H1 (cell line): ENCODE measurements around the gene MYO5A. TPM values are rescaled to one million over a fixed set of nuclear protein-coding genes. Genes with fewer than 3 reads are reported as not detected.

Experiments used
- CTCF ChIA-PET: fragments of 300-600 bp; sonication (Branson Sonifier 250); formaldehyde crosslinking; loops from one replicate; lab custom pipeline; 2021; ENCODE audit not compliant: partially characterized antibody; lab: Charles Lee
- POLR2A ChIA-PET: fragments of 300-600 bp; sonication (Branson Sonifier 250); formaldehyde crosslinking; loops from one replicate; lab custom pipeline; 2021; ENCODE audit warnings: inconsistent platforms; ENCODE audit not compliant: partially characterized antibody; lab: Charles Lee
- DNase-seq, 2 experiments: peaks; one replicate each; pipeline versions ENCODE4 v3.0.0 to v3.0.0-alpha.2; 2010 to 2022; ENCODE audit warnings: low spot score in 2 of 2, low read depth in 1 of 2, mixed read lengths in 1 of 2
- FAIRE-seq: peaks from 2 replicates; lab custom pipeline; 2011; peaks lifted over from hg19 to GRCh38; lab: Jason Lieb, UNC
- H2AFZ ChIP-seq: 2 replicates; pipeline ENCODE4 v1.8.1; 2012; ENCODE audit warnings: low read length, inconsistent platforms
- H2AK5ac ChIP-seq: 2 replicates; pipeline ENCODE4 v1.6.1; 2013; ENCODE audit warnings: low read depth, low read length
- H2BK120ac ChIP-seq: replicated peaks from 2 replicates; pipeline ENCODE3; 2013; ENCODE audit warnings: low read depth, low read length, inconsistent platforms
- H2BK12ac ChIP-seq: 2 replicates; pipeline ENCODE4 v1.6.1; 2013; ENCODE audit warnings: low read depth, low read length
- H2BK15ac ChIP-seq: 2 replicates; pipeline ENCODE4 v1.6.1; 2013; ENCODE audit warnings: low read length
- H2BK20ac ChIP-seq: 2 replicates; pipeline ENCODE4 v1.6.1; 2013; ENCODE audit warnings: low read length
- H2BK5ac ChIP-seq: 2 replicates; pipeline ENCODE4 v1.6.1; 2013; ENCODE audit warnings: low read depth, low read length
- H3K14ac ChIP-seq: 2 replicates; pipeline ENCODE4 v1.6.1; 2013; ENCODE audit warnings: inconsistent platforms; ENCODE audit not compliant: insufficient read length
- H3K18ac ChIP-seq: 2 replicates; pipeline ENCODE4 v1.6.1; 2013; ENCODE audit warnings: low read length; ENCODE audit errors: extremely low read depth
- H3K23ac ChIP-seq: 2 replicates; pipeline ENCODE4 v1.6.1; 2013; ENCODE audit warnings: inconsistent platforms; ENCODE audit not compliant: insufficient read length
- H3K23me2 ChIP-seq: 2 replicates; pipeline ENCODE4 v1.6.1; 2013; ENCODE audit warnings: low read depth, low read length
- H3K27ac ChIP-seq: 2 replicates; pipeline ENCODE4 v1.6.1; 2011; ENCODE audit warnings: low read depth, low read length, inconsistent platforms
- H3K27me3 ChIP-seq, 4 experiments: replicated peaks in 1 of 4; 1 replicate in 1 of 4; 2 replicates in 3 of 4; pipeline versions ENCODE4 v1.6.1 to v1.8.1; 2011 to 2013; ENCODE audit warnings: low read length in 3 of 4, mild to moderate bottlenecking in 3 of 4, inconsistent platforms in 2 of 4, mixed read lengths in 2 of 4, moderate library complexity in 1 of 4; ENCODE audit not compliant: control insufficient read depth in 3 of 4, insufficient read depth in 3 of 4; ENCODE audit errors: extremely low read depth in 1 of 4
- H3K36me3 ChIP-seq, 4 experiments: 2 replicates each; pipeline versions ENCODE4 v1.6.1 to v1.8.1; 2011 to 2013; ENCODE audit warnings: mild to moderate bottlenecking in 4 of 4, low read length in 3 of 4, moderate library complexity in 2 of 4, control low read depth in 1 of 4, inconsistent platforms in 1 of 4; ENCODE audit not compliant: insufficient read depth in 4 of 4, control insufficient read depth in 2 of 4
- H3K4ac ChIP-seq: replicated peaks from 2 replicates; pipeline ENCODE3; 2013; ENCODE audit warnings: low read length, low read depth, mixed read lengths, inconsistent platforms; ENCODE audit not compliant: insufficient read length
- H3K4me1 ChIP-seq, 4 experiments: replicated peaks in 1 of 4; 1 replicate in 1 of 4; 2 replicates in 3 of 4; pipeline versions ENCODE4 v1.6.1 to v1.8.1; 2011 to 2013; ENCODE audit warnings: low read length in 3 of 4, inconsistent platforms in 2 of 4, mixed read lengths in 1 of 4; ENCODE audit not compliant: insufficient read depth in 4 of 4, control insufficient read depth in 3 of 4
- H3K4me2 ChIP-seq, 2 experiments: 2 replicates each; pipeline versions ENCODE4 v1.6.1 to v1.8.1; 2011 to 2013; ENCODE audit warnings: low read depth in 2 of 2, low read length in 2 of 2, control low read depth in 1 of 2, inconsistent platforms in 1 of 2, mild to moderate bottlenecking in 1 of 2; ENCODE audit not compliant: insufficient read depth in 1 of 2
- H3K4me3 ChIP-seq, 4 experiments: fragments of 200-600, 300-600 bp in 1 of 4; sonication (generic), shearing (Covaris generic), sonication (Bioruptor Twin) in 1 of 4; 2 replicates each; pipeline versions ENCODE4 v1.5.1 to v1.8.1; 2011 to 2016; ENCODE audit warnings: low read length in 4 of 4, low read depth in 3 of 4, control low read depth in 2 of 4, inconsistent platforms in 2 of 4, mild to moderate bottlenecking in 2 of 4, mixed read lengths in 1 of 4, moderate library complexity in 1 of 4; ENCODE audit not compliant: insufficient read depth in 2 of 4; ENCODE audit errors: extremely low read depth in 1 of 4
- H3K56ac ChIP-seq: replicated peaks from 2 replicates; pipeline ENCODE3; 2013; ENCODE audit warnings: low read depth, mild to moderate bottlenecking, mixed read lengths, low read length, inconsistent platforms; ENCODE audit not compliant: insufficient read length
- H3K79me1 ChIP-seq: 2 replicates; pipeline ENCODE4 v1.6.1; 2013; ENCODE audit warnings: low read depth, low read length, control low read depth
- H3K79me2 ChIP-seq, 2 experiments: 2 replicates each; pipeline versions ENCODE4 v1.6.1 to v1.8.1; 2012 to 2013; ENCODE audit warnings: low read length in 2 of 2, mild to moderate bottlenecking in 2 of 2, inconsistent platforms in 1 of 2; ENCODE audit not compliant: insufficient read depth in 2 of 2, control insufficient read depth in 1 of 2
- H3K9ac ChIP-seq, 4 experiments: replicated peaks in 1 of 4; 1 replicate in 1 of 4; 2 replicates in 3 of 4; pipeline versions ENCODE4 v1.6.1 to v1.8.1; 2011 to 2013; ENCODE audit warnings: low read depth in 3 of 4, low read length in 3 of 4, control low read depth in 2 of 4, mild to moderate bottlenecking in 2 of 4, moderate library complexity in 2 of 4, inconsistent platforms in 1 of 4; ENCODE audit errors: extremely low read depth in 1 of 4
- H3K9me3 ChIP-seq, 2 experiments: 2 replicates each; pipeline versions ENCODE4 v1.6.1 to v1.8.1; 2012 to 2013; ENCODE audit warnings: mild to moderate bottlenecking in 2 of 2, moderate library complexity in 2 of 2, control low read depth in 1 of 2, inconsistent platforms in 1 of 2, low read depth in 1 of 2, low read length in 1 of 2, mixed read lengths in 1 of 2; ENCODE audit not compliant: insufficient read depth in 2 of 2
- H4K20me1 ChIP-seq, 2 experiments: replicated peaks in 1 of 2; 2 replicates each; pipeline versions ENCODE3 to v1.8.1; 2011 to 2013; ENCODE audit warnings: inconsistent platforms in 2 of 2, low read length in 2 of 2, mild to moderate bottlenecking in 1 of 2; ENCODE audit not compliant: insufficient read depth in 2 of 2, control insufficient read depth in 1 of 2
- H4K5ac ChIP-seq: 2 replicates; pipeline ENCODE4 v1.6.1; 2013; ENCODE audit warnings: low read length, low read depth, mixed read lengths, inconsistent platforms; ENCODE audit not compliant: insufficient read length
- H4K8ac ChIP-seq: 2 replicates; pipeline ENCODE4 v1.8.0; 2013; ENCODE audit warnings: mild to moderate bottlenecking, moderate library complexity, low read length, inconsistent platforms; ENCODE audit not compliant: insufficient read depth; ENCODE audit errors: extremely low read depth
- H4K91ac ChIP-seq: replicated peaks from 2 replicates; pipeline ENCODE3; 2013; ENCODE audit warnings: low read length, mixed read lengths, inconsistent platforms; ENCODE audit not compliant: insufficient read length
- ASH2L ChIP-seq: fragments of 200-600, 300-600 bp; sonication (generic); IDR thresholded peaks from one replicate; pipeline ENCODE4 v1.7.1; 2017; ENCODE audit warnings: low read length
- CHD2 ChIP-seq: IDR thresholded peaks from 2 replicates; pipeline ENCODE4 v1.6.1; 2012; ENCODE audit warnings: low read length, improper control_type of control experiment
- CREB1 ChIP-seq: IDR thresholded peaks from 2 replicates; pipeline ENCODE4 v1.6.1; 2012; ENCODE audit warnings: inconsistent platforms
- E2F6 ChIP-seq: IDR thresholded peaks from 2 replicates; pipeline ENCODE4 v1.6.1; 2012; ENCODE audit warnings: inconsistent platforms
- HDAC6 ChIP-seq: IDR thresholded peaks from one replicate; pipeline ENCODE4 v1.7.1; 2012; ENCODE audit warnings: low read depth, mild to moderate bottlenecking, inconsistent platforms, low read length, moderate library complexity
- NANOG ChIP-seq: IDR thresholded peaks from 2 replicates; pipeline ENCODE4 v1.6.1; 2011; ENCODE audit warnings: low read length, low read depth, mild to moderate bottlenecking, inconsistent platforms; ENCODE audit not compliant: insufficient read depth, poor library complexity, severe bottlenecking
- POLR2AphosphoS5 ChIP-seq: IDR thresholded peaks from 2 replicates; pipeline ENCODE4 v1.6.1; 2011; ENCODE audit warnings: low read depth, low read length
- RXRA ChIP-seq: IDR thresholded peaks from 2 replicates; pipeline ENCODE4 v1.6.1; 2011; ENCODE audit warnings: low read depth, mild to moderate bottlenecking, low read length, moderate library complexity; ENCODE audit not compliant: insufficient read depth
- SRF ChIP-seq: IDR thresholded peaks from 2 replicates; pipeline ENCODE4 v1.6.1; 2011; ENCODE audit warnings: mild to moderate bottlenecking, low read depth, low read length, moderate library complexity
- SUZ12 ChIP-seq: fragments of 200-600 bp; sonication (generic); IDR thresholded peaks from 2 replicates; pipeline ENCODE4 v1.6.1; 2012; ENCODE audit warnings: mild to moderate bottlenecking, inconsistent platforms, low read length, moderate library complexity, mixed read lengths
- TEAD4 ChIP-seq: IDR thresholded peaks from 2 replicates; pipeline ENCODE4 v1.6.1; 2012; ENCODE audit warnings: low read depth, low read length, inconsistent platforms, mixed read lengths
- WGBS, 2 experiments: shearing (Covaris generic) in 1 of 2; methylation state at CpG; one replicate each; pipeline versions ENCODE4 v1.1.6 to v1.1.7; 2013 to 2015; ENCODE audit warnings: low lambda C conversion rate in 2 of 2, mixed read lengths in 2 of 2, inconsistent platforms in 1 of 2, low coverage in 1 of 2, missing lambda C conversion rate in 1 of 2; ENCODE audit not compliant: insufficient replicate concordance in 2 of 2, insufficient coverage in 1 of 2, insufficient read length in 1 of 2; ENCODE audit errors: extremely low coverage in 1 of 2, missing lambda C conversion rate in 1 of 2; 5-methylcytosine and 5-hydroxymethylcytosine counted together
- polyA plus RNA-seq, 7 experiments: library from polyadenylated mRNA; depleted of rRNA in 3 of 7; stranded (reverse) in 5 of 7; unstranded in 2 of 7; fragments of >200 nt in 5 of 7; fragments of 200-250 nt in 2 of 7; gene quantifications; 1 replicate in 5 of 7; 2 replicates in 1 of 7; 4 replicates in 1 of 7; pipeline versions ENCODE4 v1.2.1 to v1.2.3, GENCODE V29; 2011 to 2013; ENCODE audit warnings: missing spikeins in 2 of 7, mixed read lengths in 2 of 7
- total RNA-seq: library from RNA; stranded (reverse); fragmentation: NEBNext Ultra II Directional; extraction: Animal tissue kit (Norgen Biotek cat#: 25700); gene quantifications from 2 replicates; pipeline ENCODE4 v1.2.1, GENCODE V29; 2021

The MYO5A gene
- total and polyA plus RNA-seq, 2 of the 8 experiments (the other 6 are each of a cell fraction or from before 2014, with no cell fraction given) = 11.4 to 24.7 TPM

- Histone ChIP-seq H3K4ac (no peak overlapping the region), H4K8ac (no peak overlapping the region), H3K23me2 (no peaks in the 10 kb centered on the region; the same call in 1 of the 2 replicates), H3K79me2 (peaks cover 0 to 3% of the 10 kb centered on the region in 2 experiments; a peak in 2 of 4 replicates), H3K4me1 (peaks cover 0 to 7% (median 4%) of the 10 kb centered on the region in 4 experiments; a peak in 2 of 7 replicates), H2BK120ac (no peak overlapping the region), H2BK12ac (no peak overlapping the region), H3K27me3 (no peaks in the 10 kb centered on the region), H3K14ac (no peak overlapping the region), H3K4me2 (no peak overlapping the region), H3K18ac (no peak overlapping the region), H2BK20ac (no peak overlapping the region), H3K36me3 (no peaks in the 10 kb centered on the region), H2BK5ac (no peak overlapping the region), H4K91ac (no peak overlapping the region), H2AFZ (no peak overlapping the region), H3K79me1 (no peaks in the 10 kb centered on the region), H2AK5ac (no peak overlapping the region), H3K27ac (no peak overlapping the region), H3K56ac (no peak overlapping the region), H3K9me3 (peaks cover 5 to 6% of the 10 kb centered on the region in 2 experiments), H3K4me3 (no peak overlapping the region), H2BK15ac (no peak overlapping the region), H3K9ac (no peak overlapping the region), H3K23ac (no peak overlapping the region), H4K5ac (no peak overlapping the region), H4K20me1 (no peaks in the 10 kb centered on the region)
- 84% methylated on average over 3 of the region's 3 CpGs; no CpG with 5 or more reads in 1 of the 2 experiments for WGBS, 2 experiments
- FAIRE-seq (no peak), DNase-seq (no peak)
- ChIA-PET CTCF (interaction anchor here (0.6 to 1.3 kb wide), 2 partner anchors 225 to 950 kb away, joined by 4 read pairs; no protein-coding TSS in a partner anchor), POLR2A (no interaction called here)
- TF ChIP-seq POLR2AphosphoS5 (no peak), CREB1 (no peak), RXRA (no peak), SUZ12 (no peak), NANOG (no peak), E2F6 (no peak), ASH2L (no peak), SRF (no peak), CHD2 (no peak), TEAD4 (no peak), HDAC6 (no peak)
Observed at GRCh38 chr15:52481915-52482314, 46.8 kb downstream of the MYO5A start.
